GM18511 (cell line): ENCODE results near the gene ADAMTSL3.

Experiments
- ATAC-seq: cut with Tn5 transposase; IDR thresholded peaks from one replicate; pipeline ENCODE4 v1.9.1; 2021; ENCODE audit warnings: mild to moderate bottlenecking, moderate library complexity; ENCODE audit not compliant: unreplicated experiment

The ADAMTSL3 gene

DNA sequence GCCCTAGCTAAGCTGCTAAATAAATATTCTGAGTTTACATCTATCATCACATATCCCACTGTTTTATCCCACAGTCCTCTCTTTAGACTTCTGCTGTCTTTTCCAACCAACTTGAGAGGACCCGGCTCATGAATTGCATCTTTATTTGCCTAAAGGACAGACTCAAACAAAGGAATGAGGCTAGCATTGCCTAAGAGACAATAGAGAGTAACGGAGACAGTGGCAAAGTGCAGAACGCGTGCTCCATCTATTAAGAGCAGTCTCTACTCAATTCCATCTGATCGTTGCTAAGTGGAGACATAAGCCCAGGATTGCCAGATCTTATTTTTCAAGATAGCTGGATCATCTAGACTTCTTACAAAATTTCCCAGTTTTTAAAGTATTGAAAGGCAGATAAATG is 2.3 kb downstream of the ADAMTSL3 start:
- ATAC-seq = no peak

DNA sequence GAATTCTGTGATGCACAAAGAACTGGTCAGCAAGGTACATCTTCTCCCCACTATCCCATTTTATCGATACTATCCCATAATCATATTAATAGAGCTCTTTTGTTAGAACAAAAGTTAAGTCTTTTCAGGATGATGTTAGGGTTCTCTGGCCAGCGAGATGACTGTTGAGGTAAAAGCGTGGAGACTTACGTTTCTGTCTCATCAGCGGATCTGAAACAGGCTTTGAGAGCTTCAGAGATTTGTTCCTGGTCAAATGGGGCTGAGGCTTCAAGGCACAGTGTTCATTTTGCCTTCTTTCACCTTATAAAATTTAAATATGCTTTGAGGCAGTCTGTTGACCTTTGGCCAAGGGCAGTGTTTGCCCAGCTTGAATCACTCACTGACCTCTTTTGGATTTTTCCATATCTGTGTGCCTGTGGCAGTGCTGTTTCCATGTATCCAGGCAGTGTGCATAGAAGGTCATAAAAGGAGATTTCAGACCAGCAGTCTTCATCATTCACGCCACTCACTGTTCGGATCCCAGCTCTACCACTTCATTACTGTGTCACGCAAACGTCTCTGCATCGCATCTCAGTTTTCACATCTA is 3.1 kb downstream of the ADAMTSL3 start:
- no peak for ATAC-seq

DNA sequence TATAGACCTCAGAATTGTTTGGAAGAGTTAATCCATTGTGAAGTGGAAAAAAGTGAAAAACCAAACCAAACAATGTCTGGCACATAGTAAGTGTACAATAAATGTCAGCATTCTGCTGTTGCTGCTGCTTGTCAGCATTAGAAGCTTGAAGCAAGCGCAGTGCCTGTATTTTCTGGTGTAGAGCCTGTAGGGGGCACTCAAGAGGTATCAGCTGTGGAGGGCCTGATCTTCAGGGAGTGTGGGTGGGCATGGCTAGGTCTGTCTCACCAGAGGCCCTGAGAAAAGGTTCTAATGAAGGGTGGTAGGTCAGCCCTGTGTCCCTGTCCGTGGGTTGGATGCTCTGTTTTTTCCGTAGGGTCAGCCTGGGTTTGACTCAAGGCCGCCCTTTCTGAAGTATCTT is 3.6 kb downstream of the ADAMTSL3 start:
- ATAC-seq = no peak

DNA sequence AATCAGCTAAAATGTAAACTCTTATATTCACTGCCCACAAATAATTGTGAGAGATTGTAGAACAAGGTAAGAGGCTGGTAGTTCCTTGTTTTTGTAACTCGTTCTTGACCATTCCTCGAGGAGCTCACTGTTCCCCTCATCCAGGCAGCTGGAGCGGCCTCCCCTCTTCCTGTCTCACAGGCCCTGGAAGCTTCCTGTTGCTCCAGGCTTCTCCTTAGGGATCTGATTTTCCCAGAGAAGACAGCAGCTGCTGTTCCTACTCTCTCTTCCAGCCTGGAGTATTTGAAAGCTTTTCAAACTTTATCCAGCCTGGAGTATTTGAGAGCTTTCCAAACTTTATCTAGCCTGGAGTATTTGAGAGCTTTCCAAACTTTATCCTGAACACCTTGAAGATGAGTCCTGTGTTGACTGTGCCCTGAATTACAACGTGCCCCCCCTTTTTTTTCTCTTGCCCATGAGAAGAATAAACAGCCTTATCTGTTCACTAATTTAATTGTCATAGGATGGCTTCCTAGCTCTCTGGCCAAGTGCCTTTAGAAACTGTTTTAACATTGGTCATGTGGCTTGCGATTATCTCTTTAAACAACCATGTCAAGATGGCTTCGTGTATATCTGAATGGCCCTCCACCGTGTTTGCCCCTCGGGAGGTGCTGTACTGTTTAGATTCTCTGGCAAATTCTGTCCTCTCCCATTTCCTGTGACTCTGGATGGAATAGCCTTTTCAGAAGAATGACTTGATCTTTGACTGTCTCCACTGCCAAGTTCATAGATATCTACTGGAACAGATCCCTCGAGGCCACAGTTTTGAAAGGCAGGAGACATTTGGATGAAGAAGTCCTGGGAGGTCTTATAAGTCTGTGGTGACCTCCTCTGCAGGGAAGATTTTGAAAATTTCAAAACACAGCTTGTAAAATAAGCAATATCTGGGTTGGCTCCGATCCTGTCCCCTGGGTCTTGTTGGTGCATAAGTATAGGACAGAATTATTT is 4.8 kb downstream of the ADAMTSL3 start:
- no peak for ATAC-seq

DNA sequence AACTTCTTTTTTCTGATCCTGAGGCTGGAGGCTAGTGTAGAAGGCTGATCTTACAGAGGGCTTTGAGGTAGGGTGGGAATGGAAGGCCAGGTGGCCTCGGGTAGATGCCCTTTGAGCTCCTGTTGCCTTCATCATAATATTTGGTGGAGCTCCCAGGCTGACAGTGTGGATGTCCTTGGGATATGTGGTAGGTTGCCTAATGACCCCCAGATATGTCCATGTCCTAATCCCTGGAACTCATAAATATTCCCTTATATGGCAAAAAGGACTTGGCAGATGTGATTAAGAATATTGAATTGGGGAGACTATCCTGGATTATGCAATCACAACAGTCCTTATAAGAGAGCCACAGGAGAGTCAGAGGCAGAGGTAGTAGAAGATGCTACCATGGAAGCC is 5.5 kb downstream of the ADAMTSL3 start:
- ATAC-seq = no peak

DNA sequence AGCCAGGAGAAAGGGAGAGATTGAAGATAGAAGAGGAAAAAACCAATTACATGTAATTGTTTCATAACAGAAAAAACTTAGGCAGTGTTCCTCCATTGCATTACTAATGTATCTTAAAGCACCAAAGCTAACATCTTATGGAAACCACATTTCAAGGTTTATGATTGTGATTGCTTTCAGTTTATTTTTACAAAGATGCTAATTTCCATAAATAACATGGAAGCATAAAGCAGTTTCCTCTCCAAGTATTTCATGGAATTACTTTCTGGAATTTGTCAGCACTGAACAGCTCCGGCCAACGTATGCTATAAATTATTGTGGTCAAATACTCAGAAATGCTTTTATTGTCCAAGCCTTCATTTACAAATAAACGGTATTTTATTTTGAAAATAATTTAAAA is 11.6 kb downstream of the ADAMTSL3 start:
- no peak for ATAC-seq

DNA sequence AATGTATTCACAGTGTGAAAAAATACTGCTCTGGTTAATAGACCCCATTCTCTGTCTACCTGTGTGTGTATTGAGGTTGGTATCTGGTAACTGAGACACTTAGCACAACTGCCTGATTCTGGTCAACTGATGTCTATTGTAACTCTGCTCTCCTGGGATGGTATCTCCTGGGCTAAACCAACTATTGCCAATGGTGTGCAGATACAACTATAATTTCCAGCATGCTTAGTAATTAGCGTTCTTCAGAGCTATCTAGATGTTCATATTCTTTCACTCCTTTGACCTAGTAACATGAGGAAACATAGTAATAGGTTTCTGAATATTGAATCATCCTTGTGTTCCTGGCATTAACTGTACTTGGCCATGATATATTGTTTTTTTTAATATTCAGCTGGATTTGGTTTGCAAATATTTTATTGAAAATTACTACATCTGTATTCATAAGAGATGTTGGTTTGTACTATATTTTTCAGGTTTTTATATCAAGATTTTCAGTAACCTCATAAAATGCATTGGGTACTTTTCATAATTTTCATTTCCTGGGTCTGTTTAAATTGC is 16.8 kb downstream of the ADAMTSL3 start:
- no peak for ATAC-seq

DNA sequence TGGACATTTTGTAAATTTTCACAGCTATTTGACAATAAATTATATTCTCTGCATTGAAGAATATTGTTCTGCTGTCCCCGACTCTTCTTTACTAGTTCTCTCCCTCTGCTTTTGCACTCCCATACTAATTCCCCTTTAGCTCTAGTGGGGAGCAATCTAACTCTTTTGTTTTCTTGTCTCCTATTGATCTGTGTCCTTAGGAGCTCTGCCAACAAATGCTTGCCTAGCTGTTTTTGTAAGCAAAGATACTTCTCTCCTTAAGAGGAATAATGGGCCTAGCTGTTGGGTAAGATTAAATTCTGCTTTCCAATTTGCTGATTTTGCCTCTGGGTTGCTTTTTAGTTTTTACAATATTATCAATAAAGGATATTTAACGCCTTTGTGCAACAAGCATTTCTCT is 17.7 kb downstream of the ADAMTSL3 start:
- ATAC-seq = no peak

DNA sequence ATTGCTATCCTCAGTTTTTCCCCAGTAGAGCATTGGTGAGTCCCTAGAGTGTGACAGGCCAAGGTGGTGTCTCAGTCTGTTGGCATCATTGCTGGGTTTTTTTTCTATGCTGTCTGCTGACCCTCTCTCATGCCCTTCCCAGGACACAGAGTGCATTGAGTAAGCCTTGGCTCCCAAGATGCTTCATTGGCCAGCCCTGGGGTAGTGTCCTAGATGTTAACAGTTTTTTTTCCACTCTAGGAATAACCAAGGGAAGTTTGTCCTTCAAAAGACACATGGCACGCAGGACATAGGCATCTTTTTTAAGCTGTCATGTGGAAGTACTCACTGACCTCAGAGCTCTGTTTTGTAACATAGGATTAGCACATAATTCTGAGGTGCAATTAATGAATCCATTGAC is 19.5 kb downstream of the ADAMTSL3 start:
- ATAC-seq = no peak

DNA sequence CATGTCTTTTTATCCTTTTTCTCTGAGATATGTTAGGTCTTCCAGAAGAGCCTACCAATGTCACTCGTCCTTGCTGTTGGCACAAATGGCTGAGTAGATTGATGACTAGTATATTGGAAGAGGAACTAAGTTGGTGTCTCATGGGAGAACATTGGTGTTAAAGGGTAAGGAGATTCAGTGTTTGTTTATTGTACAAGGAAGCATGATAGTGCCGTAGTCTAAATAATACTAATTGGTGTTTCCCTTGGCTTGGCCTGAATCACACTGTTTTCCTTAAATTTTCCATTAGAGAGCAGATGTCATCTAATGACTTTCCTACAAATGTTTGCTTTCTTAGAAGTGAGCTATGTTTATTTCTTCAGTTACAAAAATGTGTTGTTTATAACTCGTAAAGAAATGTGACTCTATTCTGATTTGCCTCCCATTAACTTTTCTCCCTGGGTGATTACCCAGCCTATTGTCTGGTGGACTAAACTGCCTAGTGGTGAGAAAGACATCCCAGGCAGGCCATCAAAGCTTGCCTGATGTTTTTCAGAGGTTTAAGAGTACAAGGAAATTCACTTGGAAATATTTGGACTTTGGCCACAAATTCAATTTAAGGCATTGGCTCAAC is 28.7 kb downstream of the ADAMTSL3 start:
- ATAC-seq = no peak

DNA sequence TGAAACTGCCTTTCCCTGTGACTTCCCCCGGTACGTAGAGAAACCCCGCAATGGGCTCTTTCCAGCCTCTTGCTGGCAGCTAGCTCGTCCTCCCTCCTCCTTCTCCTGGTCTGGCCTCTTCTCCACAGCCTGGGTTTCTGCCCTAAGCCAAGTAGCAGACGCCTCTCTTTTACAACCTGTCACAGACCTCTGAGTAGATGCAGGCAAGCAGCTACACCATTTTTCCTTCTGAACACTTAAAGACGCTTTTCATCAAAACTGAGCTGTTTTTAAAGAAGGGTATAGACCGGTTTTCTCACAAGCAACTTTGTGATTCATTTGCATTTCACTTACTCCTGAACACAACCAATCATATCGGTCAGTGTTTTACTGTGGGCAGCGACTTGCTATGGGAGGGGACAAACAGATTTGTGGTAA is 32.0 kb downstream of the ADAMTSL3 start:
- ATAC-seq = no peak

DNA sequence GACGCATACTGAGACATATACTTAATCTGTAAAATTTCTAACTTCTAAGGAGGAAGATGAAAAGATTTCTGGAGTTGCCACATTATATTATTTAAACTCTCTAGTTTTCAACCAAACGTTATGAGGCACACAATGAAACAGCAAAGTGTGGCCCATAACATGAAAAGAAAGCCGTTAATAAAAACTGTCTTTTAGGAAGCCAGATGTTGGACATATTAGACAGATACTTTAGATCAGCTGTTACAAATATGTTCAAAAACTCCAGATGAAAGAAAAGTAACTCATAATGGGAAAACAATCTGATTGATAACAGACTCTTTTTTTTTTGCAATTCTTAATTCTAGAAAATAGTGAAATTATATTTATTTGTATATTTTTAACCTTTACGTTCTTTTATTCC is 34.3 kb downstream of the ADAMTSL3 start:
- ATAC-seq = no peak

DNA sequence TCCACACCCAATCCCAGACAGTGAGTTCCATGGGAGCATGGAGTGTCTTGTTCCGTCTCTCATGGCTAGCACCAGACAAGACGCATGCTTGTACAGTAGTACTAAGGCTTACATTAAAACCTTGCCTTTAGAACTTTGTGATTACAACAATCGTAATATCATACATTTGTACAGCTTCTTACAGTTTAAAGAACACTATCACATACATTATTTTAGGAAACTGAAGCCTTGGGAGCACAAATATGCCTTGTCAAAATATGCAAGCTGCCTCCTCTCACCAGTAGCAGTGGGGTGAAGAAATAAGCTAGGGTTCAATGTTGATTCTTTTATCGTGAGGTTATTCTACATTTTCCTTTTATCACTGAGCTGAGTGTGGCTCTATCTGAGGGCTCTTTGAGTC is 36.8 kb downstream of the ADAMTSL3 start:
- ATAC-seq = no peak

DNA sequence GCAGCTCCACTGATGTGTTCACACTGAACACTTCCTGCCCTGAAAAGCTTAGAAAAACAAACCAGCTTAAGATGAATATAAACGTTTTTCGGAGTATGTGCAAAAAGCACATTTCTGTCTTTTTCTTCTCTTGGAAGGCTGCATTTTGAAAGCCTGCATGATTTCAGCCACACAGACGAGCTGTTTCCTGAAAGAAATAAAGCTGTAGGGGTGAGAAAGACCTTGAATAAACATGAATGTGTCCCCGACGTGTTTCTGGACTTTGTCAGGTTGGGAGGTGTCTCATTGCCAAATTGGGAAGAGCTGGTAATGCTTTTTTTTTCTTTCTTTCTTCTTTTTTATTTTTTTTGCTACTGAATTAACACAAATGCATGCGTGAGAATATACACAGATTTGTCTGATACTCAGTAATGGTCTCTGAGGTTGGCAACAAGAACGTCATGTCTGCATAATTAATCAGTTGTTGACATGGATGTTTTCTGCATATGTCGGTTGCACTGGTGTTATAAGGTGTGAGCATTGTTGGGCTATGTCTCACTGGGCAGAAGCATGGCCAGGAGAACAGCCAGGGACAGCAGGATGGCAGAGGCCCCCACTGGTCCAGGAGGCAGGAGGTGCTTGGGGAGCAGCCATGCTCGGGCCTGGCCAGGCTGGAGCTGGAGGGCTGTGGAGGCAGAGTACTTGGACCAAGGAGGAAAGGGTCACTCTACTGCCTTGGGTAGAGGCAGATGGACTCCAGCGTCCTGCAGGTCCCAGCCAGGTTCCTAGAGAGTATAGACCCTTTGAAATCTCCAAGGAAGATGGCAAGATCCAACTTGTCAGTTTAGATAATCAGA is 39.0 kb downstream of the ADAMTSL3 start:
- ATAC-seq = no peak

DNA sequence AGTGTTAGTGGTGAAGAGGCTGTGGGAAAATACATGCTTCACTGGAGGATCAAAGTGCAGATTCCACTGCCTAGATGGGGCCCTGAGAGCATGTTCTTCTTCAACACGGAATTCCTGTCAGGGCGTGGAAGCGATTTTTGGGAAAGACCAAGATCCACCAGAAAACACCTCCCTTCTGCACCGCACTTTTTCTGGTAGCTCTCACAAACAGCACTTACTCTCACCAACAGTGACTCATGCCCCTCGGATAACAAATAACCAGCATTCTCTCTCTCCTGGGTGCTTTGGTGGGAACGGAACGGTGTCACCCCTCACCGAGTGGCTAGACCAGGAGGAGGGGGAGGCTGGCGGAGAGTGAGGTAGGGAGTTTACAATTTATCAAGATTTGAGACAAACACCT is 40.1 kb downstream of the ADAMTSL3 start:
- no peak for ATAC-seq

DNA sequence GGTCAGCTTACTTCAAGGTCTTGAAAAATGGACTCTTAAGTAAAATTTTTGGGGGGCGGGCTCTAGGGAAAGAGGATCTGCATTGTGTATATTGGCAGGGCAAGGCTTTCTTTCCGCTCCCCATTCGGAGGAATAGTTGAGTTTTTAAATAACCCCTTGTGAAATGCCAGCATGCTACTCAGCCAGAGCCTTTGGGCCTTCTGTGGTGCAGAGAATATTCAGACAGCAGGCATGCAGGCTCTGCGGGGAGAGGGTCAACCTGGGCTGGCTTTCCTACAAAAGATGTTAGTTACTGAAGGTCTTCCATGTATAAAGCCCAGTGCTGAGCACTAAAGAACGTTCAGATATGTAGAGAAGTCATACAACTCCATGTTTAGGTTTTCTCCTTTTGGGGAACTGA is 40.6 kb downstream of the ADAMTSL3 start:
- ATAC-seq = no peak

DNA sequence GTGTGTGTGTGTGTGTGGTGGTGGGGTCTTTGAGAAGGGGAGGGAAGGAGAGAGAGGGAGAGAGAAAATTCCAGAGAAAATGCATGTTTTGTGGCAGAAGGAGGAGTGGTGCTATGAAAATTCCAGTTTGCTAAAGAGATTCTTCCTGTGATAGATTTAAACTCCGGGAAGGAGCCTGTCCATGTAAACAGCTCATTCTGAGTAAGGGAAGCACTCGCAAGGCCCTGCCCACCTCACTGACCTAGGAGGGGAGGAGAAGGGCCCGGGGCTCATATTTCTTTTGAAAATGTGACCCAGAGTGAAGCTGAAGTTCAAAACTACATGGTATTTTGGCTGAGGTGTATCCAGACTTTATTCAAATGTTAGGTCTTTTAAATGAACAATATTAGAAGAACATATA is 41.3 kb downstream of the ADAMTSL3 start:
- no peak for ATAC-seq

DNA sequence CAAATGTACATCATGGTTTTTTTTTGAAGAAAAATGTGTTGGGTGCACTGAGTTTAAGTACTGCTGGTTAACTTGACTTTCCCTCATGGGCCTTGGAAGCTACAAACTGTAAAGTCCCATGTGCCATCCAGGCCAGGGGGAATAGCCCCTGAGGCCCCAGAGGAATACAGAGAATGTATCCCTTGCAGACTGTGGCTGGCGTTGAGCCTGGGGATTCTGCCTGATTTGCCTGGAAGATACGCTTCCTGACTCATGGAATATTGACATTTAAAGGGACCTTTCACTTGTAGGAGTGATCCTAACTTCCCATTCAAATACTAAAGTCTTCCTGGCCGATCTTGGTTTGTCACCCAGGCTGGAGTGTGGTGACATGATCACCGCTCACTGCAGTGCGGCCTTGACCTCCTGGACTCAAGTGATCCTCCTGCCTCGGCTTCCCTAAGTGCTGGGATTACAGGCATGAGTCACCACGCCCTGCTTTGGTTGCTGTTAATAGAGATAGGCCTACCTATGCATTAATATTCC is 42.0 kb downstream of the ADAMTSL3 start:
- no peak for ATAC-seq

DNA sequence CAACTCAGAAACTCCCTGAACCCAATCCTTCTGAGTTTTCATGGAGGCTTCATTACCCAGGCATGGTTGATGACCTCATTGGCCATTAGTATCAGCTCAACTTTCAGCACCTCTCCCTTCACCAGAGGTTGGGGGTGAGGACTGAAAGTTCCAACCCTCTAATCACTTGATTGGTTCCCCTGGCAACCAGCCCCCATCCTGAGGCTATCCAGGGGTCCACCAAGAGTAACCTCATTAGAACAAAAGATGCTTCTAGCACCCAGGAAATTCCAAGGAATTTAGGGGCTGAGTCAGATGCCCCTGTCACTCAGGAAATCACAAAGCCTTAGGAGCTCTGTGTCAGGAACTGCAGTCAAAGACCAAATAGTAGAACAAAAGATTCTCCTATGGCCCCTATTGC is 43.8 kb downstream of the ADAMTSL3 start:
- ATAC-seq = no peak

DNA sequence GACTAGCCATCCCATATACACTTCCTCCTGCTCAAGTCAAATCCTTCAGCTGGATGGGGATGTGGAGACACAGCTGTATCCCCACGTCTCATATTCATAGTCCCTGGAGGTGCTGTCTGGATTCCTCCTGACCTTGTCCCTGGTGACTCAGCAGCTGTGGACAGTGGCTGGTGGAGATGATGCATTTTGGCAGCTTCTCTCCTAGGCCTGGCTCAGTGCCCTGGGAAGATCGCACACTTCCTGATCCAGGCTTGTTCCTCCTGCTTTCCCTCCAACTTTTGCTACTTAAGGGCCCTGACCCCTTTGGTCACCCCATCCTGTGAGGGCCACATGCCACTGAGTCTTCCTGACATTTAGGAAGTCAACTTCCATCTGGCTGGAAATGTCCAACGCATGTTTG is 44.4 kb downstream of the ADAMTSL3 start:
- no peak for ATAC-seq

DNA sequence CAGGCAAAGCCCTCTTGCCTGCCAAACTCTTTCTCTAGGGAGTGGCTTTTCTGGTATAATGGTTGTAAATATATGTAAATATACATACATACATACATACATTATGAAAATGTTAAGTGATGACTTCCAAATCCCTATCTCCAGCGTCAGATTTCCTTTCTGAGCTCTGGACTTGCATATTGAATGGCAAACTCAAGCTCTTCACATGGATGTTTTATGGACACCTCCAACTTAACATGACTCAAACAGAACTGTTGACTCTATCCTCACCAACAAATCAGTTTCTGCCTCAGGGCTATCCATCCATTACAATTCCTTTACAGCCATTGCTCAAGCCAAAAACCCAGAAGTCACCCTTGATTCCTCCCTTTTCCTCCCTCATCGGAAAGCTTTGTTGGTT is 45.1 kb downstream of the ADAMTSL3 start:
- no peak for ATAC-seq
